Measurements from ENCODE around the gene NPAS4. TPM values are rescaled to one million over a fixed set of nuclear protein-coding genes. Genes with fewer than 3 reads are reported as not detected.
A peak's percentile ranks its signal among the peaks of the same experiment; 100 is the strongest.
"Not testable (repeated sequence)": the region's sequence is repeated elsewhere in the genome, so short reads cannot be mapped to it uniquely, and the experiment has no call there.

The NPAS4 gene
- polyA plus RNA-seq, 2 of the 4 experiments (the other 2 are of a cell fraction), result 0.03 TPM; not detected in 1

DNA sequence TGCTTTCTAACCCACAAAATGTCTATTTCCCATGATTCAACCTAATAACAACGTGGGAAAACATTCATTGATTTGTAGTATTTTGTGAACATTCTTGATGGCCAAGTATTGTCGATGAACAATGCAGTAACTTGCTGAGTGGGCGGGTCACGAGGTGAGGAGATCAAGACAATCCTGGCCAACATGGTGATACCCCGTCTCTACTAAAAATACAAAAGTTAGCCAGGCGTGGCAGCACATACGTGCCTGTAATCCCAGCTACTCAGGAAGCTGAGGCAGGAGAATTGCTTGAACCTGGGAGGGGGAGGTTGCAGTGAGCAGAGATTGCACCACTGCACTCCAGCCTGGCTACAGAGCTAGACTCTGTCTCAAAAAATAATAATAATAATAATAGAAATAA, 40.6 kb upstream of the NPAS4 start:
- ChIA-PET POLR2A (interaction anchor here (0.6 kb wide), 1 partner anchor 100 kb away, joined by 4 read pairs; the partner anchor contains the start of gene DPP3), CTCF (interaction anchor here (0.7 to 57.7 kb wide), 5 partner anchors 9 to 68 kb away, joined by 3 to 1614 read pairs (median 4); partner anchors contain the start of genes MRPL11 and NPAS4)
- H3K4me2 ChIP-seq, result peak overlapping the region; percentile 31
- not testable (repeated sequence) for FAIRE-seq, H3K27ac ChIP-seq, H3K9me3 ChIP-seq, H3K4me1 ChIP-seq, H3K4me3 ChIP-seq
- 4% methylated on average over 7 of the region's 7 CpGs for WGBS (ENCODE audit: missing lambda C conversion rate)
- DNase-seq (ENCODE audit: low read depth in 1 of 2, low spot score in 1 of 2), result peak in 1 of 2 experiments; percentile 41
- TF ChIP-seq, protein P1, sequence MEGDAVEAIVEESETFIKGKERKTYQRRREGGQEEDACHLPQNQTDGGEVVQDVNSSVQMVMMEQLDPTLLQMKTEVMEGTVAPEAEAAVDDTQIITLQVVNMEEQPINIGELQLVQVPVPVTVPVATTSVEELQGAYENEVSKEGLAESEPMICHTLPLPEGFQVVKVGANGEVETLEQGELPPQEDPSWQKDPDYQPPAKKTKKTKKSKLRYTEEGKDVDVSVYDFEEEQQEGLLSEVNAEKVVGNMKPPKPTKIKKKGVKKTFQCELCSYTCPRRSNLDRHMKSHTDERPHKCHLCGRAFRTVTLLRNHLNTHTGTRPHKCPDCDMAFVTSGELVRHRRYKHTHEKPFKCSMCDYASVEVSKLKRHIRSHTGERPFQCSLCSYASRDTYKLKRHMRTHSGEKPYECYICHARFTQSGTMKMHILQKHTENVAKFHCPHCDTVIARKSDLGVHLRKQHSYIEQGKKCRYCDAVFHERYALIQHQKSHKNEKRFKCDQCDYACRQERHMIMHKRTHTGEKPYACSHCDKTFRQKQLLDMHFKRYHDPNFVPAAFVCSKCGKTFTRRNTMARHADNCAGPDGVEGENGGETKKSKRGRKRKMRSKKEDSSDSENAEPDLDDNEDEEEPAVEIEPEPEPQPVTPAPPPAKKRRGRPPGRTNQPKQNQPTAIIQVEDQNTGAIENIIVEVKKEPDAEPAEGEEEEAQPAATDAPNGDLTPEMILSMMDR (IDR thresholded peaks at IDR 0.05), result 0 out of 3 replicates have a peak, but pooled peaks have one; percentile 11
- TF ChIP-seq MAFK (IDR thresholded peaks at IDR 0.05; ENCODE audit: partially characterized antibody), result peak; percentile 56
- peak in 1 of 2 experiments; percentile 79; a peak in 3 of 6 replicates for ATAC-seq

DNA sequence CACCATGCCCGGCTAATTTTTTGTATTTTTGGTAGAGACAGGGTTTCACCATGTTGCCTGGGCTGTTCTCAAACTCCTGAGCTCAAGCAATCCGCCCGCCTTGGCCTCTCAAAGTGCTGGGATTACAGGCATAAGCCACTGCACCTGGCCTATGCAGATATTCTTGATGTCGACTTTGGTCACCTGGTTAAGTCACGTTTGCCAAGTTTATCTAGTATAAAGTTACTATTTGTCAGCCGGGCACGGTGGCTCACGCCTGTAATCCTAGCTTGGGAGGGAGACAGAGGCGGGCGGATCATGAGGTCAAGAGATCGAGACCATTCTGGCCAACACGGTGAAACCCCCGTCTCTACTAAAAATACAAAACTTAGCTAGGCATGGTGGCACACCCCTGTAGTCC, 36.5 kb upstream of the NPAS4 start:
- H3K4me2 ChIP-seq; H3K27ac ChIP-seq; ATAC-seq; H3K4me3 ChIP-seq; H3K4me1 ChIP-seq; POLR2A ChIA-PET; DNase-seq (ENCODE audit: low read depth in 1 of 2, low spot score in 1 of 2); FAIRE-seq; H3K9me3 ChIP-seq: not testable (repeated sequence)
- 75% methylated on average over 13 of the region's 13 CpGs for WGBS (ENCODE audit: missing lambda C conversion rate)
- CTCF ChIA-PET, result interaction anchor here (0.7 to 57.7 kb wide), 6 partner anchors 10 to 131 kb away, joined by 3 to 1614 read pairs (median 20); partner anchors contain the start of genes B4GAT1, BRMS1, MRPL11 and NPAS4

DNA sequence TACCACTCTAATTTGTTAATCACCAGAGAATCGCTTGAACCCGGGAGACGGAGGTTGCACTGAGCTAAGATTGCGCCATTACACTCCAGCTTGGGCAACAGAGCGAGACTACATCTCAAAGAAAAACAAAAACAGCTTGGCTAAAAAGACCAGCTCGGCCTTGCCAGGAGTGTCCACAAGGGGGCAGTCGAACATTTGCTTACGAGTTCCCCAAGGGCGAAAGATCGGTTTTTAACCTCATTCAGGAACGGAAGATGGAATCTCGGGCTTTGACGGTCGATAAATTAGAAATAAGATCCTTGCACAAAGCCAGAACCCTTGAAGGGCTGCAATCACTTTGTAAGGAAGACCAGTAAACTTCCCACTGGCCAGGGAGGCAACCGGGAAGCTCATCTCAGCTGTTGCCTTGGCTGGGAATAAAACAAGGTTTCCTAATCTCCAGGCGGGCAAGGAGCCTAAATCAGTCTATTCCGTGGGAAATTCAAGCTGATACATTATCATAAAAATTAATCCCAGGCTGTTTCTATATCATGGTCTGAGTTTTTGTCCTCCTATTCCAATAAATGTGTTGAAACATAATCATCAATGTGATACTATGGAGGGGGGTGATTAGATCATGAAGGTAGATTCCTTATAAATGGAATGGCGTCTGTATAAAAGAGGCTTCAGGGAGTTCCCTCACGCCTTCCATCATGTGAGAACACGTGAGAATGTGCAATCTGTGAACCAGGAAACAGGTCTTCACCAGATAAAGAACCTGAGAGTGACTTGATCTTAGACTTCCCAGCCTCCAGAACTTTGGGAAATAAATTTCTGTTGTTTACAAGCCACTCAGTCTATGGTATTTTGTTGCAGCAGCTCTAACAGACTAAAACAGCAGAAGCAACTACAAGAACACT, 34.4 kb upstream of the NPAS4 start:
- Histone ChIP-seq H3K9me3 (no peaks in the 10 kb centered on the region), H3K4me3 (peak overlapping the region; percentile 27; the same call in 2 of the 3 replicates), H3K4me2 (peak overlapping the region; percentile 84), H3K4me1 (0 out of 3 replicates have a peak, but pooled peaks cover 3% of the 10 kb centered on the region), H3K27ac (peak overlapping the region in 1 of 2 experiments; percentile 44; a peak in 2 of 6 replicates)
- FAIRE-seq (no peak), ATAC-seq (peak; percentile 72 to 84), DNase-seq (ENCODE audit: low read depth in 1 of 2, low spot score in 1 of 2) (peak; percentile 41 to 89)
- WGBS (ENCODE audit: missing lambda C conversion rate), result 6% methylated on average over 20 of the region's 20 CpGs
- ChIA-PET CTCF (interaction anchor here (0.6 to 57.7 kb wide), 42 partner anchors 9 to 488 kb away, joined by 3 to 1614 read pairs (median 4); partner anchors contain the start of genes B4GAT1, BRMS1, DPP3 and MRPL11), POLR2A (interaction anchor here (0.6 to 1.5 kb wide), 7 partner anchors 38 to 544 kb away, joined by 3 to 8 read pairs (median 3); partner anchors contain the start of genes RBM14, RBM4 and RBM4B)
- TF ChIP-seq RAD21 (conservative IDR thresholded peaks at IDR 0.05 in 1 of 2, IDR thresholded peaks at IDR 0.05 in 1 of 2) (peak; percentile 65 to 76; a peak in 4 of 5 replicates), CEBPB (IDR thresholded peaks at IDR 0.05) (peak; percentile 73 to 88; a peak in 3 of 4 replicates), NPAS2 (CRISPR knock-in tag; IDR thresholded peaks at IDR 0.05; ENCODE audit: borderline replicate concordance) (no peak), SMC3 (IDR thresholded peaks at IDR 0.05) (peak; percentile 65)
- TF ChIP-seq, protein P1 (IDR thresholded peaks at IDR 0.05), result peak; percentile 93
- TF ChIP-seq, protein P2, sequence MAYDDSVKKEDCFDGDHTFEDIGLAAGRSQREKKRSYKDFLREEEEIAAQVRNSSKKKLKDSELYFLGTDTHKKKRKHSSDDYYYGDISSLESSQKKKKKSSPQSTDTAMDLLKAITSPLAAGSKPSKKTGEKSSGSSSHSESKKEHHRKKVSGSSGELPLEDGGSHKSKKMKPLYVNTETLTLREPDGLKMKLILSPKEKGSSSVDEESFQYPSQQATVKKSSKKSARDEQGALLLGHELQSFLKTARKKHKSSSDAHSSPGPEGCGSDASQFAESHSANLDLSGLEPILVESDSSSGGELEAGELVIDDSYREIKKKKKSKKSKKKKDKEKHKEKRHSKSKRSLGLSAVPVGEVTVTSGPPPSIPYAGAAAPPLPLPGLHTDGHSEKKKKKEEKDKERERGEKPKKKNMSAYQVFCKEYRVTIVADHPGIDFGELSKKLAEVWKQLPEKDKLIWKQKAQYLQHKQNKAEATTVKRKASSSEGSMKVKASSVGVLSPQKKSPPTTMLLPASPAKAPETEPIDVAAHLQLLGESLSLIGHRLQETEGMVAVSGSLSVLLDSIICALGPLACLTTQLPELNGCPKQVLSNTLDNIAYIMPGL (CRISPR knock-in tag; IDR thresholded peaks at IDR 0.05; ENCODE audit: borderline replicate concordance), result no peak
